Endothelial cell of umbilical vein (primary cell): Measurements from ENCODE around the gene RGS9.

Experiments used
- EZH2 ChIP-seq: IDR thresholded peaks from 2 replicates; pipeline ENCODE4 v1.6.1; 2012; ENCODE audit warnings: borderline replicate concordance, low read depth, mild to moderate bottlenecking, moderate library complexity, low read length, inconsistent platforms; ENCODE audit not compliant: severe bottlenecking
- JUN ChIP-seq: IDR thresholded peaks from 2 replicates; pipeline ENCODE4 v1.6.1; 2011; ENCODE audit warnings: borderline replicate concordance, low read depth; ENCODE audit not compliant: insufficient read length, insufficient read depth
- POLR2A ChIP-seq: IDR thresholded peaks from 2 replicates; pipeline ENCODE4 v1.6.1; 2012; ENCODE audit warnings: low read depth, mild to moderate bottlenecking, control low read depth, low read length
- POLR2AphosphoS5 ChIP-seq: IDR thresholded peaks from 2 replicates; pipeline ENCODE4 v1.6.1; 2012; ENCODE audit warnings: low read depth, mild to moderate bottlenecking, control low read depth, low read length, moderate library complexity; ENCODE audit not compliant: insufficient read depth
- TF ChIP-seq, protein P1 (sequence below), 2 donors: IDR thresholded peaks; 1 replicate in 1 of 2; 2 replicates in 1 of 2; pipeline ENCODE4 v1.5.1; 2011; ENCODE audit warnings: low read length in 2 of 2, mild to moderate bottlenecking in 2 of 2, moderate library complexity in 2 of 2, control low read depth in 1 of 2, inconsistent platforms in 1 of 2, low read depth in 1 of 2; ENCODE audit not compliant: insufficient read depth in 1 of 2; ENCODE audit errors: extremely low read depth in 1 of 2

DNA sequence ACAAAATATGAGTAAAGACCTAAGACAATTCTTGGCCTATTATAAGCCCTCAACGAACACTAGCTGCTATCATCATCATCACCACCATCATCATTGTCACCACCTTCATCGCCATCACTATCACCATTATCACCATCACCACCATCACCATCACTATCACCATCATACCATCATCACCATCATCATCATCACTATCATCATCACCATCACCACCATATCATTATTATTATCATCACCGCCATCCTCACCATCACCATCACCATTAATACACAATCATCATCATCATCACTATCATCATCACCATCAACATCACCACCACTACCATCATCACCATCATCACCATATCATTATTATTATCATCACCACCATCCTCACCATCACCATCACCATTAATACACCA, 82.5 kb downstream of the RGS9 start:
- TF ChIP-seq POLR2A: no peak
- TF ChIP-seq, protein P1, sequence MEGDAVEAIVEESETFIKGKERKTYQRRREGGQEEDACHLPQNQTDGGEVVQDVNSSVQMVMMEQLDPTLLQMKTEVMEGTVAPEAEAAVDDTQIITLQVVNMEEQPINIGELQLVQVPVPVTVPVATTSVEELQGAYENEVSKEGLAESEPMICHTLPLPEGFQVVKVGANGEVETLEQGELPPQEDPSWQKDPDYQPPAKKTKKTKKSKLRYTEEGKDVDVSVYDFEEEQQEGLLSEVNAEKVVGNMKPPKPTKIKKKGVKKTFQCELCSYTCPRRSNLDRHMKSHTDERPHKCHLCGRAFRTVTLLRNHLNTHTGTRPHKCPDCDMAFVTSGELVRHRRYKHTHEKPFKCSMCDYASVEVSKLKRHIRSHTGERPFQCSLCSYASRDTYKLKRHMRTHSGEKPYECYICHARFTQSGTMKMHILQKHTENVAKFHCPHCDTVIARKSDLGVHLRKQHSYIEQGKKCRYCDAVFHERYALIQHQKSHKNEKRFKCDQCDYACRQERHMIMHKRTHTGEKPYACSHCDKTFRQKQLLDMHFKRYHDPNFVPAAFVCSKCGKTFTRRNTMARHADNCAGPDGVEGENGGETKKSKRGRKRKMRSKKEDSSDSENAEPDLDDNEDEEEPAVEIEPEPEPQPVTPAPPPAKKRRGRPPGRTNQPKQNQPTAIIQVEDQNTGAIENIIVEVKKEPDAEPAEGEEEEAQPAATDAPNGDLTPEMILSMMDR (IDR thresholded peaks at IDR 0.05; ENCODE audit: extremely low read depth in 1 of 2, insufficient read depth in 1 of 2, low read depth in 1 of 2, low read length in 2 of 2): no peak
- TF ChIP-seq JUN: no peak
- TF ChIP-seq POLR2AphosphoS5: no peak
- no peak for TF ChIP-seq EZH2
